ENCODE measurements around the gene SRCAP. TPM values are rescaled to one million over a fixed set of nuclear protein-coding genes. Genes with fewer than 3 reads are reported as not detected.

SRCAP gene
- total and polyA plus RNA-seq, 2 of the 8 experiments (the other 6 are each of a cell fraction or from before 2014, with no cell fraction given): 5.5 to 54.3 TPM

- no peak overlapping the region for H3K56ac ChIP-seq (replicated peaks; ENCODE audit: insufficient read length, low read depth, low read length)
- H3K23ac ChIP-seq (ENCODE audit: insufficient read length): no peak overlapping the region
- POLR2A ChIA-PET (ENCODE audit: partially characterized antibody): interaction anchor here (0.6 to 2.8 kb wide), 11 partner anchors 10 to 113 kb away, joined by 3 to 40 read pairs (median 3); no protein-coding TSS in a partner anchor
- peaks cover 0 to 17% of the 10 kb centered on the region in 2 experiments; a peak in 2 of 4 replicates for H3K79me2 ChIP-seq (ENCODE audit: control insufficient read depth in 1 of 2, insufficient read depth in 2 of 2, low read length in 2 of 2)
- DNase-seq (ENCODE audit: low read depth in 1 of 2, low spot score in 2 of 2) (no peak), FAIRE-seq (no peak)
- H3K27ac ChIP-seq (ENCODE audit: low read depth, low read length): peak overlapping the region; percentile 79; the same call in 1 of the 2 replicates
- no peak overlapping the region for H2BK20ac ChIP-seq (ENCODE audit: low read length)
- 72% methylated on average over 11 of the region's 11 CpGs; no CpG with 5 or more reads in 1 of the 2 experiments for WGBS, 2 experiments (ENCODE audit: extremely low coverage in 1 of 2, insufficient coverage in 1 of 2, insufficient read length in 1 of 2, insufficient replicate concordance in 2 of 2, low coverage in 1 of 2, low lambda C conversion rate in 2 of 2, missing lambda C conversion rate in 1 of 2)
- peaks cover 7 to 12% (median 9%) of the 10 kb centered on the region in 4 experiments; a peak in 6 of 8 replicates for H3K36me3 ChIP-seq (ENCODE audit: control insufficient read depth in 2 of 4, insufficient read depth in 4 of 4, low read length in 3 of 4)
- H3K14ac ChIP-seq (ENCODE audit: insufficient read length): no peak overlapping the region
- no peaks in the 10 kb centered on the region for H4K20me1 ChIP-seq (replicated peaks in 1 of 2; ENCODE audit: control insufficient read depth in 1 of 2, insufficient read depth in 2 of 2, low read length in 2 of 2)
- H2AFZ ChIP-seq (ENCODE audit: low read length): peak overlapping the region; percentile 61; the same call in 1 of the 2 replicates
- H3K4ac ChIP-seq (replicated peaks; ENCODE audit: insufficient read length, low read depth, low read length): peak overlapping the region; percentile 7
- peaks cover 9% of the 10 kb centered on the region for H3K79me1 ChIP-seq (ENCODE audit: low read depth, low read length)
- peak overlapping the region in 3 of 4 experiments; percentile 72 to 87 (median 85); a peak in 4 of 7 replicates for H3K9ac ChIP-seq (replicated peaks in 1 of 4; ENCODE audit: extremely low read depth in 1 of 4, low read depth in 3 of 4, low read length in 3 of 4)
- H2BK12ac ChIP-seq (ENCODE audit: low read depth, low read length): 0 out of 2 replicates have a peak overlapping the region, but pooled peaks have one; percentile 27
- H3K4me1 ChIP-seq (replicated peaks in 1 of 4; ENCODE audit: control insufficient read depth in 3 of 4, insufficient read depth in 4 of 4, low read length in 3 of 4): peaks cover 0 to 8% (median 0%) of the 10 kb centered on the region in 4 experiments; a peak in 2 of 7 replicates
- H3K27me3 ChIP-seq (replicated peaks in 1 of 4; ENCODE audit: control insufficient read depth in 3 of 4, extremely low read depth in 1 of 4, insufficient read depth in 3 of 4, low read length in 3 of 4): no peaks in the 10 kb centered on the region; a peak in 1 of 7 replicates
- peaks cover 9% of the 10 kb centered on the region; the same call in 1 of the 2 replicates for H3K23me2 ChIP-seq (ENCODE audit: low read depth, low read length)
- peak overlapping the region; percentile 67 for H4K91ac ChIP-seq (replicated peaks; ENCODE audit: insufficient read length, low read length)
- no peaks in the 10 kb centered on the region for H3K9me3 ChIP-seq (ENCODE audit: insufficient read depth in 2 of 2, low read depth in 1 of 2, low read length in 1 of 2)
- no peak overlapping the region for H2BK120ac ChIP-seq (replicated peaks; ENCODE audit: low read depth, low read length)
- TF ChIP-seq NRF1 (IDR thresholded peaks at IDR 0.05; ENCODE audit: low read depth, low read length) (no peak), SAP30 (IDR thresholded peaks at IDR 0.05; ENCODE audit: insufficient read depth, insufficient replicate concordance, low read length) (no peak), SIRT6 (IDR thresholded peaks at IDR 0.05; ENCODE audit: low read length) (no peak), CTCF (IDR thresholded peaks at IDR 0.05; ENCODE audit: control extremely low read depth in 1 of 3, insufficient read depth in 1 of 3, low read depth in 1 of 3, low read length in 3 of 3) (no peak), KDM4A (IDR thresholded peaks at IDR 0.05; ENCODE audit: low read depth, low read length, severe bottlenecking) (peak; percentile 14), POLR2A (IDR thresholded peaks at IDR 0.05; ENCODE audit: control extremely low read depth in 1 of 2, low read depth in 2 of 2, low read length in 2 of 2) (no peak), RBBP5 (IDR thresholded peaks at IDR 0.05; ENCODE audit: borderline replicate concordance, low read depth, low read length) (no peak)
- TF ChIP-seq, protein P1, sequence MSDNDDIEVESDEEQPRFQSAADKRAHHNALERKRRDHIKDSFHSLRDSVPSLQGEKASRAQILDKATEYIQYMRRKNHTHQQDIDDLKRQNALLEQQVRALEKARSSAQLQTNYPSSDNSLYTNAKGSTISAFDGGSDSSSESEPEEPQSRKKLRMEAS (IDR thresholded peaks at IDR 0.05): no peak
- H3K18ac ChIP-seq (ENCODE audit: extremely low read depth, low read length): peak overlapping the region; percentile 83
- peak overlapping the region; percentile 70 to 99 (median 93) for H3K4me3 ChIP-seq (ENCODE audit: extremely low read depth in 1 of 4, insufficient read depth in 2 of 4, low read depth in 3 of 4, low read length in 4 of 4)
- H2BK5ac ChIP-seq (ENCODE audit: low read depth, low read length): peak overlapping the region; percentile 71; the same call in 1 of the 2 replicates
- H4K8ac ChIP-seq (ENCODE audit: extremely low read depth, insufficient read depth, low read length): peak overlapping the region; percentile 97; the same call in 1 of the 2 replicates
- peak overlapping the region; percentile 7 for H4K5ac ChIP-seq (ENCODE audit: insufficient read length, low read depth, low read length)
- H2BK15ac ChIP-seq (ENCODE audit: low read length): 0 out of 2 replicates have a peak overlapping the region, but pooled peaks have one; percentile 88
- peak overlapping the region; percentile 17; the same call in 1 of the 2 replicates for H2AK5ac ChIP-seq (ENCODE audit: low read depth, low read length)
- CTCF ChIA-PET (ENCODE audit: partially characterized antibody): interaction anchor here (0.6 to 1.5 kb wide), 5 partner anchors 8 to 108 kb away, joined by 3 to 8 read pairs (median 3); no protein-coding TSS in a partner anchor
- H3K4me2 ChIP-seq (ENCODE audit: insufficient read depth in 1 of 2, low read depth in 2 of 2, low read length in 2 of 2): peak overlapping the region; percentile 64 to 94
Measured at GRCh38 chr16:30787613-30788378, 88.8 kb downstream of the SRCAP start.

Measured in H1 (cell line).